Gastroesophageal sphincter (tissue), 4 donors: ENCODE data around the gene PRKN. TPM values are rescaled to one million over a fixed set of nuclear protein-coding genes. Genes with fewer than 3 reads are reported as not detected.
A peak's percentile ranks its signal among the peaks of the same experiment; 100 is the strongest.

Experiments used
- ATAC-seq: fragments of 150-250 bp; one replicate; pipeline ENCODE4 v1.9.1; 2016; ENCODE audit warnings: mild to moderate bottlenecking, moderate library complexity
- H3K27ac ChIP-seq, 4 donors: fragments of 200-600 bp; sonication (generic) in 3 of 4; 1 replicate in 3 of 4; 2 replicates in 1 of 4; pipeline ENCODE4 v1.5.1; 2016 to 2019
- H3K27me3 ChIP-seq: fragments of 200-600 bp; sonication (generic); one replicate; pipeline ENCODE4 v1.5.1; 2019
- H3K36me3 ChIP-seq, 2 donors: fragments of 200-600 bp; sonication (generic); one replicate each; pipeline ENCODE4 v1.5.1; 2019; ENCODE audit warnings: control low read depth in 1 of 2
- H3K4me1 ChIP-seq, 3 donors: fragments of 200-600 bp; sonication (generic); 1 replicate in 2 of 3; 2 replicates in 1 of 3; pipeline ENCODE4 v1.5.1; 2016 to 2019; ENCODE audit warnings: control low read depth in 2 of 3
- H3K4me3 ChIP-seq, 2 donors: fragments of 200-600 bp; sonication (generic); one replicate each; pipeline ENCODE4 v1.5.1; 2019; ENCODE audit warnings: mild to moderate bottlenecking in 1 of 2, moderate library complexity in 1 of 2
- H3K9me3 ChIP-seq, 3 donors: fragments of 200-600 bp; sonication (generic); one replicate each; pipeline ENCODE4 v1.5.1; 2017 to 2019; ENCODE audit warnings: control low read depth in 2 of 3
- EP300 ChIP-seq: sonication (generic); formaldehyde crosslinking; IDR thresholded peaks from one replicate; pipeline ENCODE4 v1.6.1; 2017; ENCODE audit warnings: antibody characterized with exemption, mild to moderate bottlenecking
- POLR2A ChIP-seq, 2 donors: fragments of 450-650 bp; IDR thresholded peaks; one replicate each; pipeline ENCODE4 v1.6.1; 2017; ENCODE audit warnings: antibody characterized with exemption in 2 of 2, mild to moderate bottlenecking in 2 of 2, moderate library complexity in 1 of 2
- POLR2AphosphoS5 ChIP-seq: sonication (generic); formaldehyde crosslinking; IDR thresholded peaks from one replicate; pipeline ENCODE4 v1.6.1; 2017; ENCODE audit warnings: antibody characterized with exemption
- WGBS, 2 donors: methylation state at CpG; one replicate each; pipeline ENCODE4 v1.1.5; 2018; ENCODE audit warnings: low coverage in 1 of 2; 5-methylcytosine and 5-hydroxymethylcytosine counted together
- total RNA-seq, 4 donors: library from RNA; depleted of rRNA; stranded (reverse); fragments of >200 nt; gene quantifications; one replicate each; pipeline ENCODE4 v1.1.0, GENCODE V29; 2016
- TF ChIP-seq, protein P1 (sequence below), 4 experiments: fragments of 200-600 bp in 2 of 4; fragments of 450-650 bp in 2 of 4; sonication (generic) in 1 of 4; IDR thresholded peaks; one replicate each; pipeline ENCODE4 v1.5.1; 2017 to 2019; ENCODE audit warnings: antibody characterized with exemption in 4 of 4, mild to moderate bottlenecking in 2 of 4, moderate library complexity in 2 of 4

Gene PRKN
- total RNA-seq, 4 donors from 2014 or later: 8.4 to 58.6 (median 25.8) TPM

DNA sequence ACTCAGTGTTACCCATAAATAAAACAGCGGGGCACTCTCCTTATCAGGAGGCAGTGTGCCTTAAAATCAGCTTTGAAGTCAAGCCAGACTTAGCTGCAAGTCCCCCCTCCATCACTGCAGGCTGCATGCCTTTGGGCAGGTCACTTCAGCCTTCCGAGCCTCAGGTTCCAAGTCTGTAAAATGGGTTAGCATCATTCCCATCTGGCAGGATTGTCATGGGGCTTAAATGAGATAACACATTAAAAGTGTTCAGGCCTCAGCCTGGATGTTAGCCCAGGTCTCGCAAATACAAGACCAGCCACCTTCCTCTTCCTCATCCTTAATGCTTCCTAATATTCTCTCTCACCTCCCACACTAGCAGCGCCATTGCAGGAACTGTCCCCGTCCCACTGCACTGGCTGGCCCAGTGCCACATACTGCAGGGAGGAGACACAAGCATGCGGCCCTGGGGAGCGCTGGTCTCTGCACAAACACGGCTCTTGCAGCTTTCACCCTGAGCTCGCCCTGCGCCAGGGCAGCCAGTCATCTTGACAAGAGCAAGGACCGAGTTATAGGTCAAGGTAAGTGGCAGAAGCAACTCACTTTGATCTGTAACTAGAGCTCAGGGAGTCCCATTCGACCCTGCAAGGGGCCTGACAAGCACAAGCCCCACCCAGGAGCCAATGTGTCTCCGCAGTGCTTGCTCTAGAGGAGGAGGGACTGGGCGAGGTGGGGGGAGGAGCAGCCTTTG lies 889.1 kb downstream of the PRKN start:
- TF ChIP-seq, protein P1, sequence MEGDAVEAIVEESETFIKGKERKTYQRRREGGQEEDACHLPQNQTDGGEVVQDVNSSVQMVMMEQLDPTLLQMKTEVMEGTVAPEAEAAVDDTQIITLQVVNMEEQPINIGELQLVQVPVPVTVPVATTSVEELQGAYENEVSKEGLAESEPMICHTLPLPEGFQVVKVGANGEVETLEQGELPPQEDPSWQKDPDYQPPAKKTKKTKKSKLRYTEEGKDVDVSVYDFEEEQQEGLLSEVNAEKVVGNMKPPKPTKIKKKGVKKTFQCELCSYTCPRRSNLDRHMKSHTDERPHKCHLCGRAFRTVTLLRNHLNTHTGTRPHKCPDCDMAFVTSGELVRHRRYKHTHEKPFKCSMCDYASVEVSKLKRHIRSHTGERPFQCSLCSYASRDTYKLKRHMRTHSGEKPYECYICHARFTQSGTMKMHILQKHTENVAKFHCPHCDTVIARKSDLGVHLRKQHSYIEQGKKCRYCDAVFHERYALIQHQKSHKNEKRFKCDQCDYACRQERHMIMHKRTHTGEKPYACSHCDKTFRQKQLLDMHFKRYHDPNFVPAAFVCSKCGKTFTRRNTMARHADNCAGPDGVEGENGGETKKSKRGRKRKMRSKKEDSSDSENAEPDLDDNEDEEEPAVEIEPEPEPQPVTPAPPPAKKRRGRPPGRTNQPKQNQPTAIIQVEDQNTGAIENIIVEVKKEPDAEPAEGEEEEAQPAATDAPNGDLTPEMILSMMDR (IDR thresholded peaks at IDR 0.05): no peak
- TF ChIP-seq POLR2A (IDR thresholded peaks at IDR 0.05) (no peak), POLR2AphosphoS5 (no peak), EP300 (no peak)
- Histone ChIP-seq H3K4me3 (no peak overlapping the region), H3K9me3 (no peaks in the 10 kb centered on the region), H3K4me1 (no peaks in the 10 kb centered on the region), H3K36me3 (no peaks in the 10 kb centered on the region), H3K27me3 (no peaks in the 10 kb centered on the region), H3K27ac (no peak overlapping the region)
- WGBS, 2 donors: 100% methylated on average over 1 of the region's 14 CpGs
- ATAC-seq: no peak

DNA sequence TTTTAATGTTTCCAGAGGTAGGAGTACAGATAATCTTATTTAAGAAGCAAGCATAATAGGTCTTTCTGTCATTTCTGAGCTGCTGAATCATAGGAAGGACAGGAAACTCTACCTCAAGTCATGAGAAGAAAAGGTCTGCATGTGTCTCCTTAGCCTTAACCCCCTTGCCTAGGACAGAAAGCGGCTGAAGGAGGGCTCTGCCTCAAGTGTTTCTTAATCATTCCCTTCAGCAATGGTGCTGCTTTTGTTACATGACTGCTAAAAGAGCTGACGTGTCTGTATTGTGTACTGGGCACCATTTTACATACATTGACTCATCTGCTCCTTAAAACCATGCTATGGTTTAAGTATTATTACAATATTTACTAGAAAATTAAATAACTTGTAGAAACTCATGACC lies 889.7 kb downstream of the PRKN start:
- TF ChIP-seq POLR2A (IDR thresholded peaks at IDR 0.05): no peak
- TF ChIP-seq POLR2AphosphoS5: no peak
- no peak for TF ChIP-seq EP300
- TF ChIP-seq, protein P1 (IDR thresholded peaks at IDR 0.05): no peak
- Histone ChIP-seq H3K27me3 (no peaks in the 10 kb centered on the region), H3K4me1 (no peaks in the 10 kb centered on the region), H3K9me3 (no peaks in the 10 kb centered on the region), H3K27ac (no peak overlapping the region), H3K4me3 (no peak overlapping the region), H3K36me3 (no peaks in the 10 kb centered on the region)
- no peak for ATAC-seq
- WGBS, 2 donors: 69% methylated on average over 2 of the region's 2 CpGs

DNA sequence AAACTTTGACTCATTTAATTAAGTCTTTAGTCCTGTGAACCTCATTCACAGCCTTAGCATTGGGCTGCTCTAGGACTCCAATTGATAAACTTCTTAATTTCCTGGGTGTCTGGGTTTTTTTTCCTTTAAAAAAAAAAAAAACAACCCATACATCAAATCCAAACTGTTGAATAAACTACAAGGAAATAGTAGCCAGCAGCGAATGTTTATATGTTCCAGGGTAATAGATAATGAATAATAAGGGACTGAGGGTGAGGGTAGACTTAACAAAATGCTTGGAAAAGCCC lies 890.2 kb downstream of the PRKN start:
- TF ChIP-seq, protein P1 (IDR thresholded peaks at IDR 0.05): no peak
- TF ChIP-seq POLR2A (IDR thresholded peaks at IDR 0.05) (no peak), POLR2AphosphoS5 (no peak), EP300 (no peak)
- Histone ChIP-seq H3K4me1 (no peaks in the 10 kb centered on the region), H3K9me3 (no peaks in the 10 kb centered on the region), H3K27me3 (no peaks in the 10 kb centered on the region), H3K4me3 (no peak overlapping the region), H3K36me3 (no peaks in the 10 kb centered on the region), H3K27ac (no peak overlapping the region)
- WGBS, 2 donors: 29% methylated on average over 1 of the region's 1 CpG
- ATAC-seq: no peak

DNA sequence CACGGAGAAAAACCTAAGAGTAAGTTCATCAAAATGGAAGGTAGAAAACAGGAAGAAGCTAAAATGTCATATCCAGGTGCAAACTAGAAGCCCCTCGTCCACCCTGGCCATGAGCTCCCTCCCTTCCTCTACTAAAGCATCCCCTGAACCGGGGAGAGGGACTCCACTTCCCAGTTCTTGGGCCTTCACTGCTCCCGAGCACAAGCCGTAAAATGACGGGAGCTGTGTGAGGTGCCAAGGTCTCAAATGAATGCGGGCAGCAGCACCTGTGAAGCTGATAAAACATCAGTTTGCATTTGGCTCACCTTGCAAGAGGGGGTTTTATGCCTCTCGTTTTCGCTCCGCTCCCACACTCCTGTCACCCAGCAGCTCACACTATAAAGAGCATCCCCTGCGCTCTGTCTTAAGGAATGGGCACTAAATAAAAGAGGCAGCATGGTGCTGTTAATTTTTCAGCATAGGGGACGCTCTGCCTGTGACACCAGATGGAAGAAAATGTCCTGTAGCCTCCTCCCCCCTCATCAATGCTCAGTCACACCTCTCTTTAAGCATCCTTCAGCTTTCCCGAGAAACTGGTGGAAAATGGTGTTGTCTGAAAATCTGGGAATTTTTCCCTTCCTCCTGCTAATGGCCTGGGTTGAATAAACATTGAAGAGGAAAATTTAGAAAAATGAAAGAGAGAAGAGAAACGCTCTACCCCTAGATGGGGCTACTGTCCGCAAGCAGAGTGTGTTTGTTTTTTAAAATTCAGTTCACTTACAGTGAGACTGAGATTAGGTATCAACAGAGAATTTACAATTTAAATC lies 890.7 kb downstream of the PRKN start:
- H3K36me3 ChIP-seq: no peaks in the 10 kb centered on the region
- no peaks in the 10 kb centered on the region for H3K4me1 ChIP-seq
- ATAC-seq: no peak
- 79 to 84% methylated on average over 6 to 12 of the region's 15 CpGs for WGBS, 2 donors
- TF ChIP-seq POLR2A (IDR thresholded peaks at IDR 0.05) (no peak), POLR2AphosphoS5 (no peak), EP300 (no peak)
- TF ChIP-seq, protein P1 (IDR thresholded peaks at IDR 0.05): peak in 2 of 4 experiments; percentile 16
- no peaks in the 10 kb centered on the region for H3K27me3 ChIP-seq
- H3K27ac ChIP-seq: no peak overlapping the region
- no peaks in the 10 kb centered on the region for H3K9me3 ChIP-seq
- no peak overlapping the region for H3K4me3 ChIP-seq
